NCI-H2196 (cell line): ENCODE measurements around the gene NARS2.
"Not testable (repeated sequence)": the region's sequence is repeated elsewhere in the genome, so short reads cannot be mapped to it uniquely, and the experiment has no call there.

ENCODE experiments used
- DNase-seq: peaks from one replicate; lab custom pipeline; 2025; ENCODE audit not compliant: unreplicated experiment; lab: John Stamatoyannopoulos, UW

The NARS2 gene

GRCh38 chr11:78548911-78549590 lies 25.6 kb downstream of the NARS2 start:
- DNase-seq, result no peak

- no peak for DNase-seq
Observed at GRCh38 chr11:78547931-78548705, 26.5 kb downstream of the NARS2 start.

GRCh38 chr11:78542007-78542406 lies 32.7 kb downstream of the NARS2 start:
- no peak for DNase-seq

- no peak for DNase-seq
Observed at GRCh38 chr11:78541537-78541936, 33.1 kb downstream of the NARS2 start.

- no peak for DNase-seq
Observed at GRCh38 chr11:78540256-78540655, 34.4 kb downstream of the NARS2 start.

- DNase-seq, result no peak
Observed at GRCh38 chr11:78539506-78539905, 35.2 kb downstream of the NARS2 start.

- DNase-seq, result no peak
Observed at GRCh38 chr11:78536933-78537332, 37.7 kb downstream of the NARS2 start.

GRCh38 chr11:78535920-78536319 lies 38.7 kb downstream of the NARS2 start:
- DNase-seq, result no peak

GRCh38 chr11:78535027-78535426 lies 39.6 kb downstream of the NARS2 start:
- no peak for DNase-seq

GRCh38 chr11:78533399-78533798 lies 41.3 kb downstream of the NARS2 start:
- DNase-seq, result no peak

- DNase-seq, result no peak
Observed at GRCh38 chr11:78532991-78533390, 41.7 kb downstream of the NARS2 start.

GRCh38 chr11:78526497-78527146 lies 48.0 kb downstream of the NARS2 start:
- no peak for DNase-seq

GRCh38 chr11:78525720-78526119 lies 48.9 kb downstream of the NARS2 start:
- DNase-seq, result no peak

- no peak for DNase-seq
Observed at GRCh38 chr11:78520230-78520629, 54.4 kb downstream of the NARS2 start.

GRCh38 chr11:78516281-78516680 lies 58.4 kb downstream of the NARS2 start:
- DNase-seq, result no peak

- no peak for DNase-seq
Observed at GRCh38 chr11:78514922-78515502, 59.7 kb downstream of the NARS2 start.

GRCh38 chr11:78513085-78513484 lies 61.6 kb downstream of the NARS2 start:
- not testable (repeated sequence) for DNase-seq

- DNase-seq, result no peak
Observed at GRCh38 chr11:78510597-78510996, 64.1 kb downstream of the NARS2 start.

- no peak for DNase-seq
Observed at GRCh38 chr11:78510025-78510596, 64.6 kb downstream of the NARS2 start.

GRCh38 chr11:78504708-78505107 lies 70.0 kb downstream of the NARS2 start:
- DNase-seq, result no peak

GRCh38 chr11:78504181-78504580 lies 70.5 kb downstream of the NARS2 start:
- no peak for DNase-seq
